Stimulated activated CD4-positive, alpha-beta T cell treated with anti-CD3 and anti-CD28 coated beads, Interleukin-1b, Interleukin-23, amount 100 ng/mL, for 4 hours (primary cell): ENCODE data around the gene ZDHHC1.
"Not testable (repeated sequence)": the region's sequence is repeated elsewhere in the genome, so short reads cannot be mapped to it uniquely, and the experiment has no call there.

Experiments used
- DNase-seq, 2 donors: peaks; one replicate each; pipeline ENCODE4 v3.0.0-alpha.2; 2020; ENCODE audit warnings: low read depth in 2 of 2

The ZDHHC1 gene

DNA sequence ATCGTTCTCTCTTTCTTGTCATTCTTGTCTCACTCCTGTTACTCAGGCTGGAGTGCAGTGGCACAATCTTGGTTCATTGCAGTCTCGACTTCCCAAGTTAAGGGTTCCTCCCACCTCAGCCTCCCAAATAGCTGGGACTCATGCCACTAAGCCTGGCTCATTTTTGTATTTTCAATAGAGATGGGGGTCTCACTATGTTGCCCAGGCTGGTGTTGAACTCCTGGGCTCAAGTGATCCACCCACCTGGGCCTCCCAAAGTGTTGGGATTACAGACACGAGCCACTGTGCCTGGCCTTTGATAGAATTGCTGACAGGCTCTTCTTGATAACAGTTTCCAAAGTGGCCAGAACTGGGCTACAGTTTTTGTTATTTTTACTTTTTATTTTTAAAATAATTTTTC, 55.2 kb downstream of the ZDHHC1 start:
- no peak for DNase-seq

GRCh38 chr16:67359540-67360269, 56.6 kb downstream of the ZDHHC1 start:
- DNase-seq = not testable (repeated sequence)

DNA sequence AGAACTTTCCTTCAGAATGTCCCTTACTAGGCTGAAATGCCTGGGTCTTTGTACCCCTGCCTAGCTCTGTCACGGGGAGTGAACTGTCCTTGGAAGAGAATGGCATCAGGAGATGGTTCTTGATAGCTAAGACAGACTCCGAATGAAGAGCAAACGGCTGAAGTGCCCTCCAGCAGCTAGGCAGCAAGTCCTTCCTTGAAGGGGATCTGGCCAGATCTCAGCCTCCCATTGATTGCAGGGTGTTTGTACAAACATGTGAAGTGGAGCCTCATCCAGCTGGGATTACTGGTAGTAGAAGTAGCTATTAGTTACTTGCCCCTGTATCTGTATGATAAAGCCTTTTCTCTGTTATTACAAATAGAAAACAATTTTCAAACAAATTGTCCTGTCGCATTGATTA, 58.7 kb downstream of the ZDHHC1 start:
- no peak for DNase-seq

GRCh38 chr16:67356396-67356795, 59.9 kb downstream of the ZDHHC1 start:
- DNase-seq = no peak

DNA sequence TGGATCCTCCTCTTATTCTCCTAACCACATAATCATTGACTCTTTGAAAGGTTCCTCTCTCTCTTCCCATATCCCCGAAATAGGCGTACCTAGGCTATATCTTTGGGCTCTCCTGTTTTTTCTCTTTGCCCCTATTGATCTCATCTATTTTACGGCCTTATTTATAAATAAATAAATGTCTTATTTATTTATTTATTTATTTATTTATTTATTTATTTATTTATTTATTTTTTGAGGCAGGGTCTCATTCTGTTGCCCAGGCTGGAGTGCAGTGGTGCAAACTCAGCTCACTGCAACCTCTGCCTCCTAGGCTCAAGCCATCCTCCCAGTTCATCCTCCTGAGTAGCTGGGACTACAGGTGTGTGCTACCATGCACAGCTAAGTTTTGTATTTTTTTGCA, 63.8 kb downstream of the ZDHHC1 start:
- DNase-seq = not testable (repeated sequence)

- no peak for DNase-seq
Measured at GRCh38 chr16:67350324-67350723, 66.0 kb downstream of the ZDHHC1 start.

GRCh38 chr16:67349172-67349571, 67.1 kb downstream of the ZDHHC1 start:
- DNase-seq = no peak

DNA sequence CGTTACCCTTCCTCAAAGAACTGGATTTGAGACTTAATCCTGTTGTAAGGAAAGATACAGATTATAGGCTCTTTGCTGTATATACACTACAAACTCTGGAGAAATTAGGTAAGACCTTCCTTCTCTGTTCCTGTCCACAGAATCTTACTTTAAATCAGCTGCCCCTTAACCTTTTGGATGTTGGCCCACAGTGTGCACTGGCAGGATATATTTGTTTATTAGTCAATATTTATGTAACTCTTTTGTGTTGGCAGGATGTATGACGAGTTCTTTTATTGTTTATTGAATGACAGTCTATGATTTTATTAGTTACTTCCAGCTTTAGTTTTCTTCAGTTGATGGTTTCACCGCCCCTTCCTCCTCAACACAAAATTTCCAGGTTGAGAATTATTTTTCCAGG, 69.9 kb downstream of the ZDHHC1 start:
- DNase-seq = no peak

DNA sequence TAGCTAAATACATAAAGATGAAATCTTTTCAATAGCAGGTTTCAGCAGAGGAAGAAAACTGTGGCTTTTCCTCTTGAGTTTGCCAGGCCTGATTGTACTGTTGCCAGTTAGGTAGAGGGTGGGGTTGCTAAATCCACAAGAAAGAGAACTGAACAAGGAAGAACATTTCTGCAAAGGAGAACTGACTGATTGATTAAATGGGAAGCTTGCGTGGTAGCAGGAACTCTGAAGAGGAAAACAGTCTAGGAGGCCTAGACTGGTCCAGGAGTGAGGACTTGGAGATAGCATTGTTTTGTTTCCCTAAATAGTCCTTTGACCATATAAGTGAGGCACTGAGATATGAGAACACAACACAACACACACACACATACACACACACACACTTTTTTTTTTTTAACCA, 70.9 kb downstream of the ZDHHC1 start:
- DNase-seq = no peak
